ENCODE results near the gene PLCE1. TPM values are rescaled to one million over a fixed set of nuclear protein-coding genes. Genes with fewer than 3 reads are reported as not detected.

Gene PLCE1
- total and polyA plus RNA-seq, 10 of the 15 experiments (the other 5 are each of a cell fraction or from before 2014, with no cell fraction given): under 0.01 to 1.2 (median 0.03) TPM

DNA sequence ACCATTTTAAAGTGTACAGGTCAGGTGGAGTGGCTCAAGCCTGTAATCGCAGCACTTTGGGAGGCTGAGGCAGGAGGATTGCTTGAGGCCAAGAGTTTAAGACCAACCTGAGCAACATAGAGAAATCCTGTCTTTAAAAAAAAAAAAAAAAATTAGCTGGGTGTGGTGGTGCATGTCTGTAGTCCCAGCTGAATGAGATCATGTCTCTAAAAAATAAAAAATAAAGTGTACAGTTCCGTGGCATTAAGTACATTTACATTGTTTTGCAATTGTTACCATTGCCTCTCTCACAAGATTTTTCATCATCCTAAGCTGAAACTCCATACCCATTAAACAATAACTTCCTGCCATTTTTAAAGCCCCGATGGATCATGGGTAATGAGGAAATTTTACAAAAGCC is 20.6 kb downstream of the PLCE1 start (continued):
- TF ChIP-seq IKZF1 (conservative IDR thresholded peaks at IDR 0.05) (no peak), YY1 (IDR thresholded peaks at IDR 0.05; ENCODE audit: low read depth, low read length) (no peak), E4F1 (IDR thresholded peaks at IDR 0.05; ENCODE audit: borderline replicate concordance, partially characterized antibody) (no peak)

DNA sequence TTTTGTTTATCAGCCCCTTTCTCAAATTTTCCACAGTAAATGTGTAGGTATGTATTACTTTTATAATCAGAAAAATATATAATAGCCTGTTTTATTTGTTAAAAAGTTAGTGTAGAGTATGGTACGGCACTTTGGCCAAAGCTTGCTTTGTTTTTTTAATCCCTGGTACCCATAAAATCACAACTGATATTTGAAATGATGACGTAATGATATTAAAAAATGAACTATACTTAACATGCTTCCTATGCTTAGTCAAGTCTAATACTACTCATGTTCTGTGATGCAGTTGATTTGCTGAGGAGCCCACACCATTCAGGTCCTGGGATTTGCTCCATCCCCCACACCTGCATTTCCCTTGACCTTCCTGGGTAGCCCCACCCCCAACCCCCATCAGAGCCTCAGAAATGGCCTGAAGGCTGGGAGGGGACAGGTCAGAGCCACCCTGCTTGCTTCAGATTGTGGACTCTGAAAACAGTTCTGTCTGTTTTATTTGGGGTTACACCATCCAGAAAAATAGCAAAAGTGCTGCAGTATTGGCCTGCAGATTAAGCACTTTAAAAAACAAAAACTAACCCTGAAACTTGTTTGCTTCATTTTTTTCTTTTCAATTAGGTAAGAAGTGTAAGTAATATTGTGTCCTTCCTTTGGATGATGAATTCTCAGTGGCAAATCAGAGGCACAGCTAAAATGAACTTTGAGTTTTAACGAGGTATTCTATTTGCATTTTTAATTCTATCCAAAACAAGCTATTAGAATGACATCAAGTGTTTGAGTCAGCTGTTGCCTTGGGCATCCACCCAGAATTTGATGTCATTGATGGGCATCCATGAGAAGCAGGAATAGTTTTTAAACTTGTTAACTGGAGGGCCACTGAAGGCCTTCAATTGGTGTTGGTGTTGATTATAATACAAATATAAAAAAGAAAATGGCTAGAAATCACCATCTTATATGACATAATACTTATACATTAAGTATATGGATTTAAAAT is 23.3 kb downstream of the PLCE1 start:
- FAIRE-seq (no peak), ATAC-seq (no peak), DNase-seq (ENCODE audit: low read depth, low spot score) (no peak)
- 10% methylated on average over 3 of the region's 3 CpGs for WGBS (ENCODE audit: insufficient coverage, insufficient replicate concordance, low lambda C conversion rate, missing lambda C conversion rate)
- Histone ChIP-seq H3K4me1 (ENCODE audit: control insufficient read depth, insufficient read depth, low read length) (no peaks in the 10 kb centered on the region), H2AFZ (ENCODE audit: control insufficient read depth, low read depth, low read length) (no peak overlapping the region), H3K27ac (ENCODE audit: control insufficient read depth, insufficient read depth) (no peak overlapping the region), H3K27me3 (replicated peaks in 1 of 2; ENCODE audit: control insufficient read depth in 2 of 2, insufficient read depth in 2 of 2, low read length in 1 of 2) (peaks cover 0 to 2% of the 10 kb centered on the region in 2 experiments; a peak in 1 of 4 replicates), H3K4me2 (ENCODE audit: control insufficient read depth, insufficient read depth) (no peak overlapping the region), H3K9me3 (replicated peaks; ENCODE audit: control insufficient read depth, insufficient read depth, low read length) (no peaks in the 10 kb centered on the region), H3K9ac (ENCODE audit: control insufficient read depth, insufficient read depth, low read length) (no peak overlapping the region), H3K79me2 (ENCODE audit: control insufficient read depth, insufficient read depth, low read length) (no peaks in the 10 kb centered on the region), H3K4me3 (no peak overlapping the region), H3K36me3 (ENCODE audit: control insufficient read depth in 2 of 2, insufficient read depth in 2 of 2, low read length in 1 of 2) (no peaks in the 10 kb centered on the region), H4K20me1 (ENCODE audit: control insufficient read depth, insufficient read depth) (no peaks in the 10 kb centered on the region)
- no TSS peak for BruUV-seq (replicated peaks)
- CTCF ChIA-PET: no interaction called here
- RAD21 ChIA-PET (ENCODE audit: unreplicated experiment): no interaction called here
- POLR2A ChIA-PET: no interaction called here
- in situ Hi-C loops (cut with MboI) (no loop called here), intact Hi-C loops (cut with micrococcal nuclease; ENCODE audit: unreplicated experiment) (no loop called here)
- TF ChIP-seq ZNF384 (IDR thresholded peaks at IDR 0.05; ENCODE audit: borderline replicate concordance, low read depth, low read length) (no peak), ATF7 (IDR thresholded peaks at IDR 0.05; ENCODE audit: low read depth) (peak; percentile 53; the same call in 1 of the 2 replicates)
- SMC1A ChIA-PET (ENCODE audit: uncharacterized antibody, unreplicated experiment): no interaction called here

Measured in GM12878 (cell line).